HL-60/S4 treated with retinoic acid at 250 ng/mL for 4 days and 3 days (cell line): ENCODE data around the gene DNAJB8.

Experiments used
- in situ Hi-C: fragments of 300-500 bp; cut with MboI; formaldehyde crosslinking; loops from 2 replicates; pipeline ENCODE4 v1.7.0; 2022; ENCODE audit warnings: low sequenced_read_pairs

DNAJB8 gene

GRCh38 chr3:128495435-128495970, 28.8 kb upstream of the DNAJB8 start:
- in situ Hi-C loops: no loop called here

- in situ Hi-C loops: no loop called here
These were observed 27.6 kb upstream of the DNAJB8 start for GRCh38 chr3:128494367-128494650.

- in situ Hi-C loops: no loop called here
These were observed 27.1 kb upstream of the DNAJB8 start for GRCh38 chr3:128493570-128494366.

DNA sequence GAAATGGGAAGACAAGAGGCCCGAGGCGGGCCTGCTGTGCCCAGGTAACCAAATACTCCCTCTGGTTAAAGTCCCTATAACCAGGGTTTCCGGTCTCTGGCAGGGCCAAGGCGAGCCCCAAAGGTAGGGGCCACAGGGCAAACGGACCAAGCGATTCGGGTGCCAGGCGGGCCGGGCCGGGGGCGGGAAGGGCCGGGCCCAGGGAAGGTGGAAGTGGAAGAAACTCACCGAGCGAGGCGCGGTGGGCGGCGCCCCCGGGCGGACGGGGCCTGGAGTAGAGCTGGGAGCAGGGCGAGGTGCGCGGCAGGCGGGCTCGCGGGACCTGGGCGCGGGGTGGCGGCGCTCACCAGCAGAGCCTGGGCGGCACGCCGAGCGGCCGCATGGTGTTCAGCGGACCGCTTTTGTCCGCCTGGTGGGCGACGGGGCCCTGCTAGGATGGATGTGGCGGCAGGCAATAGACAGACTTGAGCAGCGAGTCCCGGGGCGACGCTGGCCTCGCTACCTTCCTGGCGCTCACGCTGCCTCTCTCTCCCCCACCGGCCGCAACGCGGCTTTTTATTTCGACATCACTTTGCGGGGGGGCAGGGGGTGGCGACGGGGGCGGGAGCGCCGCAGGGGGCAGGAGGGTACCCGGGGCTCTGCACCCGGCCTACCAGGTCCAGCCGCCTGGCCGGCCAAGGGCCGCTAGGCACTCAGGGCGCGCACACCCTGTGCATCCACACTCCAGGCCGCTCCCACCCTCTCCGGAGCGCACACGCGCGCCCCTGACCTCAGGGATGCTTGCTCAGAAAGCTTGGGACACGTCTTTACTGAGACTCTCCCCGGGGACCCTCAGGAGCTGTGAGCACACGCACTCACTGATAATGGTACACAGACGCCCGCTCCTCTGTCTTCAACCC, 26.2 kb upstream of the DNAJB8 start, which contains the start of gene GATA2:
TSS of gene GATA2 (minus strand) at position 531 of the 899 bp plus-strand sequence. CDS start 6,170 bp downstream, outside the sequence.
- in situ Hi-C loops: no loop called here

GRCh38 chr3:128491941-128492670, 25.4 kb upstream of the DNAJB8 start:
- in situ Hi-C loops: no loop called here

GRCh38 chr3:128491691-128491940, 24.9 kb upstream of the DNAJB8 start:
- in situ Hi-C loops: no loop called here

- in situ Hi-C loops: no loop called here
These were observed 24.4 kb upstream of the DNAJB8 start for GRCh38 chr3:128490915-128491690.

- in situ Hi-C loops: no loop called here
These were observed 23.9 kb upstream of the DNAJB8 start for GRCh38 chr3:128490650-128490914.

GRCh38 chr3:128489927-128490649, 23.4 kb upstream of the DNAJB8 start:
- in situ Hi-C loops: no loop called here

GRCh38 chr3:128489674-128489926, 22.9 kb upstream of the DNAJB8 start:
- in situ Hi-C loops: no loop called here

- in situ Hi-C loops: no loop called here
These were observed 22.4 kb upstream of the DNAJB8 start for GRCh38 chr3:128488991-128489673.

DNA sequence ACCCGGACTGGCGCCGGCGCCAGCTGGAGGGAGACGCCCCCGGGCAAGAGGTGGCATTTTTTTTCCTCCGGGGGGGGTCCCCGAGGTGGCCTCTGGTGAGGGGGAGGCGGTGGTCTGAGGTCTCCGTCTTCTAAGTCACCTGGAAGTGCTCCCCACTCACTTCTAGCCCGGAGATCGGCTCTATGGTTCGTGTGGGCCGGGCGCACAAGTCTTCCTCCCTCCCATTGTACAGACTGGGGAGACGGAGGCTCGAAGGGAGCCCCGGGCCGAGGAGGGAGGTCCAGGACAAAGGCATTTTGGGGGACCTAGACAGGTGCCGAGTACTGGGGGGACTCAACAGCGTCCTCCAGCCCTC, 21.9 kb upstream of the DNAJB8 start:
- in situ Hi-C loops: no loop called here

DNA sequence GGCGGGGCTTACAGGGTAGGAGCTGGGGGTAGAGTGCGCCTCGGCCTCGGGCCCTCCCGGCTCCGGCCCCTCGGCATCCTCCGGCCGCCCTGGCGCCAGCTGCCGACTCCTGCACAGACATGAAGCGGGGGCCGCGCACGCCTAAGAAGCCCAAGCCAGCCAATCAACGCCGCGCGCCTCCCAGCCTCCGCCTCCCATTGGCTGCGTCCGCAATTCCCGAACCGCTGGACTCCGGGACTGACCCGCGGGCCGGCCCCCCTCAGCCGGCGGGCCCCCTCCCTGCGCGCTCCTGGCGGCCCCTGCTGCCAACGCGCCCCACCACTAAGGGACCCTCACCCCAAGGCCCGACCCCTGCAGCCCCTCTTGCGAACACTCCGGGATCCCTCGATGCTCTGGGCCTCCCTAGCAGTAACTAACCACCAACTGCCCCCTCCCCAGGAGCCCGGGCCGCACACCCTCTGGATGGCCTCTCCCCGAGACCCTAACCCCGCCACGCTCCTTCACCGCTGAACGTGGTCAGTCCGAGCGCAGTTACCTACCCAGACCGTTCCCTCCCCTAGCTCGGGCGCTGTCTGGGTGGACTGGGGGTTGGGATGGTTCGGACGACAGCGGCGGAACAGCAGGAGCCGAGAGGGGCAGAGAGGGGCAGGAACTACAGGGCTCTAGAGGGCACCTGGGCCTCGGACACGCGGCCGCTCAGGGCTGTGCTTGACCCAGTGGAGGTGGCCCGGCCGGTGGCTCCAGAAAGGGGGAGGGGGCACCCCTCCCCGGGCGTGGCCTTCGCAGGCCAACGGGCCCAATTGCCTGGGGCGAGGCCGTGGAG, 21.3 kb upstream of the DNAJB8 start:
- in situ Hi-C loops: no loop called here

GRCh38 chr3:128487538-128487812, 20.8 kb upstream of the DNAJB8 start:
- in situ Hi-C loops: no loop called here

GRCh38 chr3:128486681-128487537, 20.2 kb upstream of the DNAJB8 start:
- in situ Hi-C loops: no loop called here

DNA sequence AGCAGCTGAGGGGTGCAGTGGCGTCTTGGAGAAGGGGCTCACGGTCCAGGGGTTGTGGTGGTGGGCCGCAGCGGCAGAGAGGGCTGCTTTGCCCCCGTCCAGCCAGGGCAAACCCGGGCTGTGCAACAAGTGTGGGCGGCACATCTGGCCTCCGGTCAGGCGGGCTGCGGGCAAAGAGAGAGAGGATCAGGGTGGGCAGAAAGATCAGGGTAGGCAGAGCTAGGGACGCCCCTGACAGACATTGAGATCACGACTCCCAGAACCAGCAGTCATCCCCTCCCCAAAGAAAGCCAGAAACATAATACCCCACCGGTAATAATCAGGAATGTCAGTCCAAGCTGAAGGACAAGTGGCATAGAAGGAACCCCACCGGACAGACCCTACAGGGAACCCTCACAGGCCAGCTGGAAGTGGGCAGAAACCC, 19.5 kb upstream of the DNAJB8 start:
- in situ Hi-C loops: no loop called here

DNA sequence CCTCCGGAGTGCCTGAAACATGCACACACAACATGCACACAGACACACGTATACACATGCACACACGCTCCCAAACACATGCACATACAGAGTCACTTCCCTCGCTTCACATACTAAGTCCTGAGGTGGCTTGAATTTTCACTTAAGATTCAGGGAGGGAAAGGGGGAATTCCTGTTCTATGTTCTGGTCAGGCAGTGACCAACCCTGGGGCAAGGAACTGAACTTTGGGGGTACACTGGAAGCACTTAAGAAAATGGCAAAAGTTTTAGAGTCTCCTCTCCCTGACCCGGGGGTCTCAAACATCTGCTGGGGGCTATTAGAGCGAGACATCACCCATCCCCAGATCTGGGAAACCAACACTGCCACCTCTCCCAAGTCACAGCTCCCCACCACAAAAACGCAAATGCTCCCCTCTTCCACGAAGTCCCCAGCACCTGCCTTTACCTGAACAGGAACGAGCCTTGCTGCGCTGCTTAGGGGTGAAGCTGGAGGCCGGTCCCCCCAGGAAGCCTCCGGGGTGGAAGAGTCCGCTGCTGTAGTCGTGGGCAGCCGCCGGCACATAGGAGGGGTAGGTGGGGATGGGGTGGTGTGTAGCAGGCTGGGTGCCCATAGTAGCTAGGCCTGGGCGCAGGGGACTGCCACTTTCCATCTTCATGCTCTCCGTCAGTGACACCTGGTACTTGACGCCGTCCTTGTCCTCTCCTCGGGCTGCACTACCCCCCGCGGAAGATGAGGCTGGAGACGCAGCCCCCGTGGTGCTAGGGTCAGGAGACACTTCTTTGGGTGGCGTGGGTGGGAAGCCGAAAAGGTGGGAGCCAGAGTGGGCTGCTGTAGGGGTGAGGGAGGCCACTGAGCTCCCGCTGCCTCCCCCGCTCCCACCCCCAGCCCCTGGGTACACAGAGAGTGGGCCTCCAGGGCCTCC, 18.9 kb upstream of the DNAJB8 start:
- in situ Hi-C loops: no loop called here
